Activated naive CD8-positive, alpha-beta T cell treated with anti-CD3 and anti-CD28 coated beads, Interleukin-2, amount 50 U/mL, for 24 hours (primary cell): ENCODE measurements around the gene MISP.
"Not testable (repeated sequence)": the region's sequence is repeated elsewhere in the genome, so short reads cannot be mapped to it uniquely, and the experiment has no call there.

Source experiments
- ATAC-seq: fragments of 150-1000 bp; cut with Tn5 transposase; one replicate; pipeline ENCODE4 v1.10.0; 2021
- DNase-seq: peaks from one replicate; pipeline ENCODE4 v3.0.0; 2021
- H3K27ac Mint-ChIP-seq: one replicate; pipeline ENCODE4 v1.8.0; 2021; ENCODE audit warnings: mild to moderate bottlenecking, mixed read lengths
- H3K27me3 Mint-ChIP-seq: one replicate; pipeline ENCODE4 v1.8.0; 2021; ENCODE audit warnings: mixed read lengths
- H3K36me3 Mint-ChIP-seq: one replicate; pipeline ENCODE4 v1.8.0; 2021; ENCODE audit warnings: low read depth, mixed read lengths
- H3K4me1 Mint-ChIP-seq: one replicate; pipeline ENCODE4 v1.8.0; 2021; ENCODE audit warnings: mixed read lengths
- H3K4me3 Mint-ChIP-seq: one replicate; pipeline ENCODE4 v1.8.0; 2021; ENCODE audit warnings: mild to moderate bottlenecking, moderate library complexity, mixed read lengths
- H3K9me3 Mint-ChIP-seq: one replicate; pipeline ENCODE4 v1.8.0; 2021; ENCODE audit warnings: mixed read lengths

Gene MISP

DNA sequence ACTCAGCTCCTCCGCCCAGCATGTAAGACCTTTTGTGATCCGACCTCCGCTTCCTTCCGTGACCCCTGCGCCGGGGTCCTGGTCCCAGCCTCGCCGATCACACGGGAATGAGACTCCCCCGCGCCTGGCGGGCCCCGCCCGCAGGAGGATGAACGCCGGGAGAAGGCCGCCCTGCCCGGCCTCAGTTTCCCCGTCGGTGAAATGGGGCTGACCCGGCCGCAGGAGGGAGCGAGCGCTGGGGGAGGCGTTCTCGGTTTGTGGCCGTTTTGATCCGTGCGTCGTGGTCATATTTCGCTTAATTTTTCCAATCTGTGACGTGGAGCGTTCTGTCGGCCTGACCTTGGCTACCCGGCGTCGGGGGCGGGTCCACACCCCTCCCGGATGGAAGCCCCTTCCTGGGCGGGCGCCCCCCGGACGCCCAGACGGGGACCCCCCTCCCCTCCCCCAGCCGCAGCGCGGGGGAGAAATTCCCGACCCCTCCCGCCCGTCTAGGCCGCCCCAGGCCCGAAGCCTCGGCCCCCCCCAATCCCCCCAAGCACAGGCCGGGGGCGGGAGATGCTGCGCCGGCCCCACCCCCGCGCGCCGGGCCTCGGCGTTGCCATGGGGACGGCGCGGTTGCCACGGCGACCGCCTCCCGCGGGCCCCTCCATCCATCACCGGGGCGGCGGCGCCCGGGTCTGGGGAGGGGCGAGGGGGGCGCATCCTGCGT is 31.1 kb upstream of the MISP start:
- no peak for DNase-seq
- no peaks in the 10 kb centered on the region for H3K9me3 Mint-ChIP-seq
- ATAC-seq = no peak
- H3K27ac Mint-ChIP-seq = no peak overlapping the region
- peaks cover 15% of the 10 kb centered on the region for H3K27me3 Mint-ChIP-seq
- no peaks in the 10 kb centered on the region for H3K4me1 Mint-ChIP-seq
- no peak overlapping the region for H3K4me3 Mint-ChIP-seq
- H3K36me3 Mint-ChIP-seq = no peaks in the 10 kb centered on the region

DNA sequence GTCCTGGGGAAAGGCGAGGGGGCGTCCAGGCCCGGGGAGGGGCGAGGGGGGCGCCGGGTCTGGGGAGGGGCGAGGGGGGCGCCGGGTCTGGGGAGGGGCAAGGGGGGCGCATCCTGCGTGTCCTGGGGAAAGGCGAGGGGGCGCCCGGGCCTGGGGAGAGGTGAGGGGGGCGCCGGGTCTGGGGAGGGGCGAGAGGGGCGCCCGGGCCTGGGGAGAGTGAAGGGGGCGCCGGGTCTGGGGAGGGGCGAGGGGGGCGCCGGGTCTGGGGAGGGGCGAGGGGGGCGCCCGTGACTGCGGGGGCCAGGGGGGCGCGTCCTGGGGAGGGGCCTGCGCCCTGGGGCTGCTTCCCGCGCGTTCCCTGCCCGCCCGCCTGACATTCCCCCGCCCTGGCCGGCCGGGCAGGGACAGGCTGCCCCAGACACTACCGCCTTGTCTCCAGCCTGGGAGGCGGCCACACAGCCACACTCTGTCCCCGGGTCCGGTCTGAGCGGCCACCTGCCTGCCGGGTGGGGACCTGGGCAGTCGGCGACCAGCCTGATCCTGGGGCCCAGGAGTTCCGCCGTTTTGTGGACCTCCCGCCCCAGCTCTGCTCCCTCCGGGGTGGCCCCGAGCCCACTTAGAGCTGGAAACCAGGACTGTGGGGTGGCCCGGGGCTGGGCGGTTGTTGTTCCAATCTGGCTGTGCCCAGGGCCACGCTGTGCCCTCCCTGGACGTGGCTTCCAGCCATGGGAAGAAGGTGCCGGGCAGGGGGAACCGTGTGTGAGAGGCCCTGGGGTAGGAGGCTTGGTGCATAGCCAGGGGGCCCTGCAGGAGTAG is 30.4 kb upstream of the MISP start:
- Mint-ChIP-seq H3K4me3 (no peak overlapping the region), H3K27me3 (peaks cover 13% of the 10 kb centered on the region), H3K36me3 (no peaks in the 10 kb centered on the region), H3K9me3 (no peaks in the 10 kb centered on the region), H3K27ac (no peak overlapping the region), H3K4me1 (no peaks in the 10 kb centered on the region)
- no peak for ATAC-seq
- DNase-seq = no peak

DNA sequence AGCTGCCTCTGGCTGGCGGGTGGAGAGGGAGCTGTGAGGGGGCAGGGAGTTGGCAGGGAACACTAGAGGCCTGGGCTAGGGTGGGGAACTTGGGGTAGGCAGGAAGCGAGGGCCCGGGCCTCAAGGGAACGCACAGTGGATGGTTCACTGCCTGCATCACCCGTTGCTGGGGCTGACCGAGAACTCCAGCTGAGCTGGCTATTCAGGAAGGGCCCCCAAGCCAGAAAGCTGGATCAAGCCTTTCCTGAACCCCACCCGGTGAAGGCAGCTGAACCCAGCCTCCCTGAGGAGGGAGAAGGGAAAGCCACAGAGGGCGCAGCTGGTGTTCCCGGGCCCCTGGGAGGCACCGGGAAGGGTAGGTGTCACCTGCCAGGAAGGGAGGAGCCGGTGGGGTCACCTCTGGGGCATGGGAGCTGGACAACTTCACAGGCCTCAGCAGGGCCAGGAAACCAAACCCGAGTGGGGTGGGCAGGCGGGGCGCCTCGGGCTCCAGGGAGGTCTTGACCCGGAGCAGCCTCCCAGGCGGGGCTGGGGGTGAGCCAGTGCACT is 28.3 kb upstream of the MISP start:
- H3K9me3 Mint-ChIP-seq = no peaks in the 10 kb centered on the region
- H3K36me3 Mint-ChIP-seq = no peaks in the 10 kb centered on the region
- no peaks in the 10 kb centered on the region for H3K4me1 Mint-ChIP-seq
- no peak for ATAC-seq
- DNase-seq = no peak
- H3K4me3 Mint-ChIP-seq = no peak overlapping the region
- H3K27me3 Mint-ChIP-seq = peaks cover 10% of the 10 kb centered on the region
- no peak overlapping the region for H3K27ac Mint-ChIP-seq

DNA sequence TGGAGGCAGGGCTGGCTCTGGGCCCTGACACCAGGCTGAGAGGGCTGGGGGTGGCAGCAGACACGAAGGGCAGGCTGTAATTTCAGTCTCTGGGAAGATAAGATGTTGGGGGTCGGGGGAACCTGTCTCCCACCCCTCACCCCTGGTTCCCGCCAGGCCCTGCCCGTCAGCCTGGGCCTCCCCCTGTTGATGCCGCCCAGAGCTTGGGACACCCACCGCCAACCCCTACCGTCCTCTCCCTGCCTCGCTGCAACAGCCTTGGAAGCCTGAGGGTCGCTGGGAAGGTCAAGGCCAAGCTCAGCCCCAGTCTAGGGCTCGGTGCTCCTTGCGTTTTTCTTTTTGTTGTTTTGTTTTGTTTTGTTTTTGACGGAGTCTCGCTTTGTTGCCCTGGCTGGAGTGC is 27.7 kb upstream of the MISP start:
- Mint-ChIP-seq H3K9me3 (no peaks in the 10 kb centered on the region), H3K4me3 (no peak overlapping the region), H3K27me3 (peaks cover 6% of the 10 kb centered on the region), H3K27ac (no peak overlapping the region), H3K4me1 (no peaks in the 10 kb centered on the region), H3K36me3 (no peaks in the 10 kb centered on the region)
- DNase-seq = no peak
- ATAC-seq = no peak

DNA sequence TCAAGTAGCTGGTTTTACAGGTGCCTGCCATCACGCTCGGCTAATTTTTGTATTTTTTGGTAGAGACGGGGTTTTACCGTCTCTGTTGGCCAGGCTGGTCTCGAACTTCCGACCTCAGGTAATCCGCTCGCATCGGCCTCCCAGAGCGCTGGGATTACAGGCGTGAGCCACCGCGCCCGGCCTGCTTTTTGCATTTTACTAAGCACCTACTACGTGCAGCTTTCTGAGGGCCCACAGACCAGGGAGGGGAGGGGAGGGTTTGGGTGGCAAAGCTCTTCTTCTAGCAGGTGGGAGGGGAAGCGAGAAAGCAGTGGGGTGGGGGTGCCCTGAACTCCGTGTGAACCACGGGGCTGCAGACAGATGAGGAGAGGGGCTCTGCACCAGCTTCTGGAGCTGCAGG is 27.2 kb upstream of the MISP start:
- Mint-ChIP-seq H3K27ac (no peak overlapping the region), H3K36me3 (no peaks in the 10 kb centered on the region), H3K27me3 (peaks cover 3% of the 10 kb centered on the region), H3K4me1 (no peaks in the 10 kb centered on the region), H3K4me3 (no peak overlapping the region), H3K9me3 (no peaks in the 10 kb centered on the region)
- no peak for DNase-seq
- no peak for ATAC-seq

DNA sequence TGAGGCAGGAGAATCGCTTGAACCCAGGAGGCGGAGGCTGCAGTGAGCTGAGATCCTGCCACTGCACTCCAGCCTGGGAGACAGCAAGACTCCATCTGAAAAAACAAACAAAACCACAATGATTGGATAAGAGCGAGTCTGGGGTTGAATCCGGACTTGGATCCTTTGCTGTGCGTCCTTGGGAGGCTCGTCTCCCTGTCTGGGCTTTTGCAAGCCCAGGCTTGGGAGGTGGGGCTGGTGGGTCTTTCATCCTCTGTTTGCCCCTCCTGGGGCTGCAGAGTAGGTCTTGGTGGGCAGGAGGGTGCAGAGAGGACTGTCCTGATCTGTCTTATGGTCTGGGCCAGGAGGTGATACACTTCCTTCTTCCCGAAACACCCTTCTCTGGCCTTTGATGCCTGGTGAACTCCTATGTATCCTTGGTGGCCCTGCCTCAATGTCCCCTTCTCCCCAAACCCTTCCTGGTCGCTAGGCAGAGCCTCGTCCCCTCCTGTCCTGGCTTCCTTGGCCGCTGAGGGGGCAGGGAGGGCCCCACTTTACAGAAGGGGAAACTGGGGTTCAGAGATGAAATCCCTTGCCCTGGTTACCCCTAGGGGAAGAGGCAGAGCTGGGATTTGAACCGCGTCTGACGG is 25.3 kb upstream of the MISP start:
- Mint-ChIP-seq H3K4me3 (no peak overlapping the region), H3K27ac (no peak overlapping the region), H3K4me1 (no peaks in the 10 kb centered on the region), H3K27me3 (peaks cover 3% of the 10 kb centered on the region), H3K36me3 (no peaks in the 10 kb centered on the region), H3K9me3 (no peaks in the 10 kb centered on the region)
- DNase-seq (no peak), ATAC-seq (no peak)

DNA sequence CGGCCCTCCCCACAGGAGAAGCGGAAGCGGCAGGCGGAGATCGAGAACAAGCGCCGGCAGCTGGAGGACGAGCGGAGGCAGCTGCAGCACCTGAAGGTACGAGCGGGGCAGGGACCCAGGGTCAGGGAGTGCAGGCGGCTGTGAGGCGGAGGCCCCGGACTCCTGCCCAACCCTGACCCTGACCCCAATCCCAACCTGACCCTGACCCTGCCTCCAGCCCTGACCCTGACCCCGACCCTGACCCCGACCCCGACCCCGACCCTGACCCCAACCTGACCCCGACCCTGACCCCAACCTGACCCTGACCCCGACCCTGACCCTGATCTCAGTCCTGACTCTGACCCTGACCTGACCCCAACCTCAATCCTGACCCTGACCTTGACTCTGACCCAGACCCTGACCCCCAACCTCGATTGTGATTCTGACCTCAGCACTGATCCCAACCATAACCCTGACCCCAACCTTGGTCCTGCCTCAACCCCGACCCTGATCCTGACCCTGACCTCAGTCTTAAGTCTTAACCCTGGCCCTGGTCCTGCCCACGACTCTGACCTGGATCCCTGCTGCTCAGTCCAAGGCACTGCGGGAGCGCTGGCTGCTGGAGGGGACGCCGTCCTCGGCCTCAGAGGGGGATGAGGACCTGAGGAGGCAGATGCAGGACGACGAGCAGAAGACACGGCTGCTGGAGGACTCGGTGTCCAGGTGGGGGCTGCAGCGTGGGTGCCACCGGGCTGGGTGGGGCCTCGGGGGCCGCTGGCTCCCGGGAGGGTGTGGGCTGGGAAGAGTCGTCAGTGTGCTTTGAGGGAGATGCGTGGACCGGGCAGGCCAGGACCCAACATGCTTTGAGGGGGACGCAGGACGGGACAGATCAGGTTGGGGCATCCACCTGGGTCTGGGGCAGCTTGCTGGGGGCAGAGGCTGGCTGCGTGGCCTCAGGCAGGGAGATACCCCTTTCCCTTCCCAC is 23.6 kb upstream of the MISP start:
- H3K9me3 Mint-ChIP-seq = no peaks in the 10 kb centered on the region
- DNase-seq (no peak), ATAC-seq (no peak)
- H3K36me3 Mint-ChIP-seq = no peaks in the 10 kb centered on the region
- H3K27ac Mint-ChIP-seq = no peak overlapping the region
- no peaks in the 10 kb centered on the region for H3K4me1 Mint-ChIP-seq
- no peaks in the 10 kb centered on the region for H3K27me3 Mint-ChIP-seq
- no peak overlapping the region for H3K4me3 Mint-ChIP-seq

DNA sequence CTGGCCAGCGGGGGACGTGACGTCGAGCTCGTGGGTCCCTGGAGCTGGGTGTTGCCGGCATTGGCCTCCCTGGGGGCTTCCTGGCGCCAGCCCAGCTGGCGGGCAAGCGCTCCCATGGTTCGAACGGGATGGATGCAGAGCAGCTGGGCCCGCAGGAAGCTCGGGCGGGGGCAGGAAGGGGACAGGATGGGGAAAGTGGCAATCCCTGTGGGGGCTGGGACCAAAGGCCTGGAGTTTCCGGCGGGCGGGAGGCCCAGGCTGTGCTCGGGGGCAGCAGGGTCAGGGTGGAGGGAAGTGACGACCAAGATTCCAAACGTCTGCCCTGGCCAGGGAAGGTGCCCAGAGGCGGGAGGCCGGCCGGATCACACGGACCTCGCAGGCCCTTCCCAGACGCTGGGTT is 22.9 kb upstream of the MISP start:
- Mint-ChIP-seq H3K4me3 (no peak overlapping the region), H3K27me3 (no peaks in the 10 kb centered on the region), H3K9me3 (no peaks in the 10 kb centered on the region), H3K27ac (no peak overlapping the region), H3K36me3 (no peaks in the 10 kb centered on the region), H3K4me1 (peaks cover 2% of the 10 kb centered on the region)
- ATAC-seq = no peak
- DNase-seq = no peak

DNA sequence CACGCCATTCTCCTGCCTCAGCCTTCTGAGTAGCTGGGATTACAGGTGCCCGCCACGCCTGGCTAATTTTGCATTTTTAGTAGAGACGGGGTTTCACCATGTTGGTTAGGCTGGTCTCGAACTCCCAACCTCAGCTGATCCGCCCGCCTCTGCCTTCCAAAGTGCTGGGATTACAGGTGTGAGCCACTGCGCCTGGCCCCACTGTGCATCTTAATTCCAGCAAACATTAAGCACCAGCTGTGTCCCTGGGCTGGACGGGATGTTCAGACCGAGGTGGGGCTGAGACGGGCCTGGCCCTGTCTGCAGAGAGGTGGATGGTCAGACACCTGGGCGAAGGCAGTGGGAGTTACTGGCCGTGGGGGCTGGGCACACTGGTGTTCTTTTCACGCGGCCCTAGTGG is 21.3 kb upstream of the MISP start:
- not testable (repeated sequence) for H3K4me1 Mint-ChIP-seq, H3K4me3 Mint-ChIP-seq, H3K27me3 Mint-ChIP-seq, H3K27ac Mint-ChIP-seq, ATAC-seq, DNase-seq, H3K36me3 Mint-ChIP-seq, H3K9me3 Mint-ChIP-seq

GRCh38 chr19:729965-730668 is 20.8 kb upstream of the MISP start:
- no peaks in the 10 kb centered on the region for H3K9me3 Mint-ChIP-seq
- ATAC-seq (no peak), DNase-seq (no peak)
- H3K4me1 Mint-ChIP-seq = peaks cover 9% of the 10 kb centered on the region
- H3K36me3 Mint-ChIP-seq = no peaks in the 10 kb centered on the region
- no peaks in the 10 kb centered on the region for H3K27me3 Mint-ChIP-seq
- no peak overlapping the region for H3K27ac Mint-ChIP-seq
- H3K4me3 Mint-ChIP-seq = no peak overlapping the region

GRCh38 chr19:731000-731399 is 19.9 kb upstream of the MISP start:
- ATAC-seq = no peak
- H3K27me3 Mint-ChIP-seq = no peaks in the 10 kb centered on the region

DNA sequence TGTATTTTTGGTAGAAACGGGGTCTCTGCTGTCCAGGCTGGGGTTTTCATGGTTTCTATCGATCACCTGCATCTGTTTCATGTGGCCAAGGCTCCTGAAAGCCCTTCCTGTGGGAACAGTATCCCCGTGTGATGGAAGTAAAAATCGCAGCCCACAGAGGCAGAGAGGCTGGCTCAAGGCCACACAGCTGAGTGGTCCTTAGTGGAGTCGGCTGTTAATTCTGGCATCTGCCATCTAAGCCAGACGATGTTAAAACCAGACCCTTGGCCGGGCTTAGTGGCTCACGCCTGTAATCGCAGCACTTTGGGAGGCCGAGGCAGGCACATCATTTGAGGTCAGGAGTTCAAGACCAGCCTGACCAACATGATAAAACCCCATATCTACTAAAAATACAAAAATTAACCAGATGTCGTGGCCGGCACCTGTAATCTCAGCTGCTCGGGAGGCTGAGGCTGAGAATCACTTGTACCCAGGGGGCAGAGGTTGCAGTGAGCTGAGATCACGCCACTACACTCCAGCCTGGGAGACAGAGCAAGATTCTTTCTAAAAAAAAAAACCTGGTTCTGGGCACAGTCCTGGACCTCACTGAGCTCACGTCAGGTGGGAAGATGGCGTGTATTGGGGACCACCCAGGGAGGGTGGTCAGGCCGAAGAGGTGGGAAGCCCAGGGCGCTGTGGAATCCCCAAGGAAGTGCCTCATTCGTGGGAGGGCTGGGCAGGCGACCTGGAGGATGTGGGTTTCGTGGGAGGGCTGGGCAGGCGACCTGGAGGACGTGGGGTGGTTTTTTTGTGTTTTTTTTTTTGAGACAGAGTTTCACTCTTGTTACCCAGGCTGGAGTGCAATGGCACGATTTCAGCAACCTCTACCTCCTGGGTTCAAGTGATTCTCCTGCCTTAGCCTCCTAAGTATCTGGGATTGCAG is 18.5 kb upstream of the MISP start:
- Mint-ChIP-seq H3K36me3 (no peaks in the 10 kb centered on the region), H3K27me3 (peaks cover 2% of the 10 kb centered on the region), H3K4me1 (peaks cover 9% of the 10 kb centered on the region), H3K9me3 (no peaks in the 10 kb centered on the region), H3K27ac (no peak overlapping the region), H3K4me3 (no peak overlapping the region)
- ATAC-seq (no peak), DNase-seq (no peak)

More at GRCh38 chr19:731000-731399, 19.9 kb upstream of the MISP start:
- Mint-ChIP-seq H3K4me1 (peaks cover 9% of the 10 kb centered on the region), H3K36me3 (no peaks in the 10 kb centered on the region), H3K4me3 (no peak overlapping the region), H3K27ac (no peak overlapping the region), H3K9me3 (no peaks in the 10 kb centered on the region)
- no peak for DNase-seq

DNA sequence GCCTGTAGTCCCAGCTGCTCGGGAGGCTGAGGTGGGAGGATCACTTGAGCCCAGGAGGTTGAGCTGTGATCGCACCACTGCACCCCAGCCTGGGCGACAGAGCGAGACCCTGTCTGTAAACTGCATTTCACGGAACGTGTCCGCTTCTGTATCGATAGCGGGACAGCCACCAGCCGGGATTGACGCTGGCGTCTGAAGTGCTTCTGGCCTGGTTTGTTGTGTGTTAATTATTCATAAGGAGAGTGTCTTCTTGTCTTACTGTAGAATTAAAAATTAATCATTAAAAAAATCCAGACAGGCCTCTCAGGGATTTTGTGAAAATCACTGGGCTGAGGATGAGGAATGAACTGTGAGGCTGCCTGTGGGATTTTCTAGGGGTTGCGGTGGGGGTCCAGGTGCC is 16.2 kb upstream of the MISP start:
- no peak overlapping the region for H3K27ac Mint-ChIP-seq
- no peak for ATAC-seq
- no peak overlapping the region for H3K4me3 Mint-ChIP-seq
- H3K27me3 Mint-ChIP-seq = peaks cover 2% of the 10 kb centered on the region
- no peaks in the 10 kb centered on the region for H3K36me3 Mint-ChIP-seq
- H3K9me3 Mint-ChIP-seq = no peaks in the 10 kb centered on the region
- H3K4me1 Mint-ChIP-seq = peaks cover 9% of the 10 kb centered on the region
- no peak for DNase-seq
